Endothelial cell of hepatic sinusoid (primary cell): ENCODE measurements around the gene PIGL.

ENCODE experiments used
- in situ Hi-C: cut with HindIII; loops from 2 replicates; pipeline ENCODE4 v1.10.0; 2017; ENCODE audit warnings: low sequenced_read_pairs

PIGL gene

GRCh38 chr17:16351831-16352230, 134.8 kb downstream of the PIGL start:
- in situ Hi-C loops: loop anchor here (5.0 kb wide), 1 partner anchor 70 kb away; no protein-coding TSS in a partner anchor

GRCh38 chr17:16352303-16352666, 135.3 kb downstream of the PIGL start:
- in situ Hi-C loops: loop anchor here (5.0 kb wide), 1 partner anchor 70 kb away; no protein-coding TSS in a partner anchor

DNA sequence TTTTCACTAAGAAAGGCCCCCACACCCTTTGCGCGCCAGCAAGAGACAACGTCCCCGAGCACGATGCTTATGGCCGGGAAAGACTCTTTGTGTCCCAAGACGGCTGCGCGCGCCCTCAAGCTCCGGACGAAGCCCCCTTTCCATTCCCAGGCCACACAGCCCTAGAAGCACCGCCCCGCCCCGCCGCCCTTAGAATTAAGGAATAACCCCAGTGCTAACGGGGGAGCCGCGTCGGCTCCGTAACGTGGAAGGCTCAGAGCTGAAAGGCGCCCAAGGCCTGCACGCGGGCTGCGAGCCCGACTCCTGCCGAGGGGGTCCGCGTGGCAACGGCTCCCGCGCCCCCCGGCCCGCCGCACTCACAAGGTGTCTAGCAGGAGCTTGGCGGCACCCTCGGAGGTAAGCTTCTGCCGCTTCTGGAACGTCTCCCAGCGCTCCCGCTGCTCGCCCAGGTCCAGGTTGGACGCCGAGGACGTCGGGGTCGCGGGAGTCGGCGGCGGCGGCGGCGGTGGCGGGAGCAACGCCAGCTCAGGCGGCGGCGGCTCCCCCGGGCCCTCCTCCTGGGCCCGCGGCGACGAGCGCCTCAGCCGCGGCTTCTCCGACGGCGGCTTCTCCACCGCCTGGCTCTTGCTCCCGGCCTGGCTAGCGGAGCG, 135.8 kb downstream of the PIGL start:
- in situ Hi-C loops: loop anchor here (5.0 kb wide), 1 partner anchor 70 kb away; no protein-coding TSS in a partner anchor

- in situ Hi-C loops: loop anchor here (5.0 kb wide), 1 partner anchor 71 kb away; no protein-coding TSS in a partner anchor
Observed at GRCh38 chr17:16353317-16354174, 136.5 kb downstream of the PIGL start, which contains the start of gene CENPV. Gene CENPV (minus strand): TSS chr17:16353469. CDS start chr17:16353436, 33 bp downstream.

DNA sequence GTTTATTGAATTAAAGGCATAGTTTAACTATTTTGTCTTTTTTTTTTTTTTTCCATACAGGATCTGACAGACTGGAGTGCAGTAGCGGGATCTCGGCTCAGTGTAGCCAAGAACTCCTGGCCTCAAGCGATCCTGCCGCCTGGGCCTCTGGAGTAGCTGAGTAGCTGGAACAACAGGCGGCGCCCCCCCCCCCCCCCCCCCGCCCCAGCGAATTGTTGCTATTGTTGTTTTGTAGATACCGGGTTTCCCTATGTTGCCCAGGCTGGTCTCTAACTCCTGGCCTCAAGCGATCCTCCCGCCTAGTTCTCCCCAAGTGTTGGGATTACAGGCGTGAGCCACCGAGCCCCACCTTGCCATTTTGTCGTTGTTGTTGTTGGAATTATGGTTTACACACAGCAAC, 137.6 kb downstream of the PIGL start:
- in situ Hi-C loops: loop anchor here (5.0 kb wide), 1 partner anchor 72 kb away; no protein-coding TSS in a partner anchor

DNA sequence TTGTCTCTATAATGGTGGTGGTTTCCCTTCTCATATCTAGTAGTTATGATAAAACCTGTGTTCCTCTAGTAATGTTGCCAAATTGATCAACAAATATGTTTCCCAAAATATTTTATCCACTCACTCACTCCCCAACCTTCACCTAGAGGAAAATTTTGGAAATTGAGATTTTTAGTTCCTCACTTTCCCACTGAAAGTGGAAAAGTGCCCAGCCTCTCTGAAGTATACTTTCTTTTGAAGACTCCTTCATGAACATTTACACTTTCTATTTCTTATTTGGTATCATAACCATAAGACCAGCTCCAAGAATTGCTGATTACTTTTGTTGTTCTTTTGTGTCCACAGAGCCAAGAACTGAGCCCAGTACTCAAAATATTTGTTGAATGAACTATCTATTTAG, 141.4 kb downstream of the PIGL start:
- in situ Hi-C loops: no loop called here

GRCh38 chr17:16361874-16362273, 144.9 kb downstream of the PIGL start:
- in situ Hi-C loops: no loop called here

DNA sequence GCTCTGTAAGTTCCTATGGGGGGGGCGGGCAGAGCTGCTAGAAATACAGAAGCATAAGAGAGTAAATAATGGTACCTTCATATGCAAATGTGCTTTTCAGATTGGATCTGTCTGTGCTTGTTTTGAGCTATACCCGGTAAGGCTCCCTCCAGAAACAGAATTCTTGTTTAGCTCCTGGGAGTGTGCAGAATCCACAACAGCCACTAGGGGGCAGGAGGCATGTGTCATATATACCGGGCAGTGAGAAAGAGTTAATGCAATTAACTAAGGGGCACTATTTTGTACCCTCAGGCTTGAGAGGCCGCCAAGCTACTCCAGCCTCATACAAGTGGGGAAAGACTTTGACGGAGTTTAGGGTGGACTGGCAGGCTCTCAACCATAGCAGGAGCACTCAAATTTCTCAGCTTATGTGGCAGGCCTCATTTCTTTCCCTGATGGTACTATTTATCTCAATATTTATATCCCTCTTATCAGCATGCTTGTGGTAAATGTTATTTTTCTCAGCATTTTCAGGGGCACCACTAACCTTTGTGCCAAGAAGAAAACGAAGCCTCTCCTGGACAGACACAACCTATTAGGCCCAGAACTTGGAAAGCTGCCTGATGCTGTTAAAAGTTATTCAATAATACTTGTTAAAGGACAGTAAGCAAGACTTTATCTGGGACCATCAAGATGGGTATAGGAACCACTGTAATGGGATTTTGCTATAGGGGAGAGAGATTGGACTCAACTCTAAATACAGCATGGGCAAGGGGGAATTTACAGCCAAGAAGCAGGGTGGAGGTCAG, 146.9 kb downstream of the PIGL start:
- in situ Hi-C loops: no loop called here

- in situ Hi-C loops: no loop called here
Observed at GRCh38 chr17:16364625-16365024, 147.6 kb downstream of the PIGL start.

DNA sequence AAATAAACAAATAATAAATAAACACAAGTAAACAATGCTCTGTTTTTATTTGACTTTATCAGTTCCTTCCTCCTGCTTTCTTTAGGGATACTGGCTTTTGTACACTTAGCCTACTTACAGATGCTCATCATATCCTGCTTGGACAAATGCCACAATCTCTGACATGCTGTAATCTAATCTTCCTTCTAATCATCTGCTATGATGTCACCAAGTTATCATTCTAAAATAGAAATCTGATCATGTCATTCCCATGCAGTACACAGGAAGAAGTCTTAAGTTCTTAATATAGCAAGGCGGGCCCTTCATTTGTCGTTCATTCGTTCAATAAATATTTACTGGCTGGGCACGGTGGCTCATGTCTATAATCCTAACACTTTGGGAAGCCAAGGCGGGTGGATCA, 154.7 kb downstream of the PIGL start:
- in situ Hi-C loops: no loop called here

DNA sequence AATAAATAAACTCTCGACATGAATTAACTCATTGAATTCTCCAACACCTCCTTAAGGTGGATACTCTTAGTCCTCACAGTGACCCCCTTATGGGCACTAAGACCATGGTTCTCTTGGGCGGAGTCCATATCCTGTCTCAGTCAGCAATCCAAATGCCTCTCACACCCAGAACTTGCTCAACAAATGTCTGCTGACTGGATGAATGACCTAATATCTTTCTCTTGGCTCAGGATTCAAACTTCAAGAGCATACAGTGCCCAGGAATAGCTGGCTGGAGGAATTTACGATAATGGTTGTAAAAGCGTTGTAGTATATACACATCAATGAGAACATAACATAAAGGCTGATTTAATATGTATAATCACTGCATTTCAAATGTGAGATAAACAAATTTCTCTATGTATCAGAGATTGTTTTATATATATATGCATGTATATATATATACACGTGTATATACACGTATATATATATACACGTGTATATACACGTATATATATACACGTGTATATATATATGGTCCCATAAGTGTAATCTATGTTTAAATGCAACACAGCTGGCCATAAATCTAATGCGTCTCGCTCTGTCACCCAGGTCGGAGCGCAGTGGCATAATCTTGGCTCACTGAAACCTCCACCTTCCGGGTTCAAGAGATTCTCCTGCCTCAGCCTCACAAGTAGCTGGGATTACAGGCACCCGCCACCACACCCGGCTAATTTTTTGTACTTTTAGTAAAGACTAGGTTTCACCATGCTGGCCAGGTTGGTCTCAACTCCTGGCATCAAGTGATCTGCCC, 157.3 kb downstream of the PIGL start:
- in situ Hi-C loops: no loop called here
